MM.1S (cell line): ENCODE measurements around the gene HUWE1.

ENCODE experiments used
- DNase-seq: peaks from one replicate; pipeline ENCODE4 v3.0.0-alpha.2; 2015
- H2AFZ ChIP-seq: fragments of 300-600 bp; sonication (generic); 2 replicates; pipeline ENCODE4 v1.6.0; 2016; ENCODE audit warnings: antibody characterized with exemption, low read length
- H3F3A ChIP-seq: fragments of 300-600 bp; sonication (generic); 2 replicates; pipeline ENCODE4 v1.6.1; 2016; ENCODE audit warnings: mild to moderate bottlenecking, antibody characterized with exemption, low read length, moderate library complexity, mixed read lengths; ENCODE audit not compliant: insufficient read depth
- H3K27ac ChIP-seq: fragments of 300-600 bp; sonication (generic); 2 replicates; pipeline ENCODE4 v1.5.1; 2016; ENCODE audit warnings: mild to moderate bottlenecking, low read length
- H3K27me3 ChIP-seq: fragments of 300-600 bp; sonication (generic); replicated peaks from 2 replicates; pipeline ENCODE4 v1.6.0; 2016; ENCODE audit warnings: low read length; ENCODE audit not compliant: insufficient read depth
- H3K36me3 ChIP-seq: fragments of 300-600 bp; sonication (generic); replicated peaks from 2 replicates; pipeline ENCODE4 v1.6.1; 2016; ENCODE audit warnings: mild to moderate bottlenecking, low read length, mixed read lengths; ENCODE audit not compliant: insufficient read depth
- H3K4me1 ChIP-seq: fragments of 300-600 bp; sonication (generic); 2 replicates; pipeline ENCODE4 v1.6.1; 2016; ENCODE audit warnings: low read length, mixed read lengths
- H3K4me2 ChIP-seq: fragments of 300-600 bp; sonication (generic); 2 replicates; pipeline ENCODE4 v1.6.0; 2016; ENCODE audit warnings: low read depth, low read length
- H3K4me3 ChIP-seq: fragments of 300-600 bp; sonication (generic); 2 replicates; pipeline ENCODE4 v1.5.1; 2016; ENCODE audit warnings: low read length, mixed read lengths
- H3K79me2 ChIP-seq: fragments of 300-600 bp; sonication (generic); 2 replicates; pipeline ENCODE4 v1.6.1; 2016; ENCODE audit warnings: mixed run types, low read length, mixed read lengths
- H3K9ac ChIP-seq: fragments of 300-600 bp; sonication (generic); 2 replicates; pipeline ENCODE4 v1.6.1; 2016; ENCODE audit warnings: low read length, mixed read lengths
- H3K9me2 ChIP-seq: fragments of 300-600 bp; sonication (generic); replicated peaks from 2 replicates; pipeline ENCODE4 v1.6.1; 2016; ENCODE audit warnings: mild to moderate bottlenecking, low read length, mixed read lengths; ENCODE audit not compliant: insufficient read depth
- H3K9me3 ChIP-seq: fragments of 300-600 bp; sonication (generic); replicated peaks from 2 replicates; pipeline ENCODE4 v1.6.1; 2016; ENCODE audit warnings: mild to moderate bottlenecking, low read length, mixed read lengths; ENCODE audit not compliant: insufficient read depth
- H4K20me1 ChIP-seq: fragments of 300-600 bp; sonication (generic); 2 replicates; pipeline ENCODE4 v1.6.1; 2016; ENCODE audit warnings: mild to moderate bottlenecking, low read length, moderate library complexity, mixed read lengths; ENCODE audit not compliant: insufficient read depth
- EZH2 ChIP-seq: fragments of 300-600 bp; sonication (generic); optimal IDR thresholded peaks from 2 replicates; pipeline ENCODE3; 2017; ENCODE audit warnings: low read depth, mild to moderate bottlenecking, antibody characterized with exemption, low read length, mixed read lengths
- EZH2phosphoT487 ChIP-seq: fragments of 300-600 bp; sonication (generic); IDR thresholded peaks from 2 replicates; pipeline ENCODE4 v1.6.1; 2018; ENCODE audit warnings: antibody characterized with exemption, low read length
- TF ChIP-seq, protein P1 (sequence below): fragments of 300-600 bp; sonication (generic); IDR thresholded peaks from 2 replicates; pipeline ENCODE4 v1.5.1; 2016; ENCODE audit warnings: antibody characterized with exemption, low read length, mixed read lengths

HUWE1 gene

DNA sequence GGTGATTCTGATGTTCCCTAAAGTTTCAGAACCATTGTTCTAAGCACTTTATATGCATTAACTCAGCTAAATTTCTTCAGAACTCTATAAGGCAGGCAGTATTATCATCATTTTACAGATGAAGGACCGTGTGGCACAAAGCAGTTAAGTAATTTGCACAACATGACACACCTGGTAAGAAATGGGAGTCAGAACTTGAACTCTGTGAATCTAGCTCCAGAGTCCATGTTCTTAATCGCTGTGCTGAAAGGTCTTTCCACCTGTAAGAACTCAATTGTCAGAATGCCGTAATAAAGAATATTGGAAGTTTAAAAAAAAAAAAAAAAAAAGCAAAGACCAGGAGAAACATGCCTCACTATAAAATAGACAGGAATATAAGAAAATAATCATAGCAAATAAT lies 9.2 kb downstream of the HUWE1 start:
- no peak overlapping the region for H3K27ac ChIP-seq
- H3K36me3 ChIP-seq: no peaks in the 10 kb centered on the region; the same call in 1 of the 2 replicates
- 0 out of 2 replicates have a peak, but pooled peaks cover 3% of the 10 kb centered on the region for H4K20me1 ChIP-seq
- no peak overlapping the region for H2AFZ ChIP-seq
- no peaks in the 10 kb centered on the region for H3K9me2 ChIP-seq
- peaks cover 93% of the 10 kb centered on the region for H3K79me2 ChIP-seq
- no peak for TF ChIP-seq EZH2
- TF ChIP-seq, protein P1, sequence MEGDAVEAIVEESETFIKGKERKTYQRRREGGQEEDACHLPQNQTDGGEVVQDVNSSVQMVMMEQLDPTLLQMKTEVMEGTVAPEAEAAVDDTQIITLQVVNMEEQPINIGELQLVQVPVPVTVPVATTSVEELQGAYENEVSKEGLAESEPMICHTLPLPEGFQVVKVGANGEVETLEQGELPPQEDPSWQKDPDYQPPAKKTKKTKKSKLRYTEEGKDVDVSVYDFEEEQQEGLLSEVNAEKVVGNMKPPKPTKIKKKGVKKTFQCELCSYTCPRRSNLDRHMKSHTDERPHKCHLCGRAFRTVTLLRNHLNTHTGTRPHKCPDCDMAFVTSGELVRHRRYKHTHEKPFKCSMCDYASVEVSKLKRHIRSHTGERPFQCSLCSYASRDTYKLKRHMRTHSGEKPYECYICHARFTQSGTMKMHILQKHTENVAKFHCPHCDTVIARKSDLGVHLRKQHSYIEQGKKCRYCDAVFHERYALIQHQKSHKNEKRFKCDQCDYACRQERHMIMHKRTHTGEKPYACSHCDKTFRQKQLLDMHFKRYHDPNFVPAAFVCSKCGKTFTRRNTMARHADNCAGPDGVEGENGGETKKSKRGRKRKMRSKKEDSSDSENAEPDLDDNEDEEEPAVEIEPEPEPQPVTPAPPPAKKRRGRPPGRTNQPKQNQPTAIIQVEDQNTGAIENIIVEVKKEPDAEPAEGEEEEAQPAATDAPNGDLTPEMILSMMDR: no peak
- TF ChIP-seq EZH2phosphoT487: no peak
- no peaks in the 10 kb centered on the region for H3F3A ChIP-seq
- H3K4me1 ChIP-seq: peaks cover 6% of the 10 kb centered on the region; the same call in 1 of the 2 replicates
- H3K9me3 ChIP-seq: no peaks in the 10 kb centered on the region
- H3K4me3 ChIP-seq: no peak overlapping the region
- H3K4me2 ChIP-seq: no peak overlapping the region
- H3K27me3 ChIP-seq: no peaks in the 10 kb centered on the region
- no peak for DNase-seq
- no peak overlapping the region for H3K9ac ChIP-seq

DNA sequence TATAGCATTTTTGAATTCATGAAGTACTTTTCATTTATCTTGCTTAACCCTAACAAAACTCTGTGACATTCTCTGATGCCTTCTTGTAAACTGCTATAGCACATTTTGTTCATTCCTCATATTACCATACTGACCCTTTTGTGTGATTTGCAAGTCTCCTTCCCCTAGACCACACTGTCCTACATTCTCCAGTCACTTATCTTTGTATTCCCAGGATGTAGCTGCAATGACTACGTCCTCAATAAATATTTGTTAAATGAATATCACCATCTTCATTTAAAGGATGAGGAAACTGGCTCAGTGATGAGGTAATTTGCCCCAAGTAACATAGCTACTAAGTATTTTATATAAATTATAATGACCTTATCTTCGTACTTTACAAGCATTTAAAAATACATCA lies 11.9 kb downstream of the HUWE1 start:
- no peak for DNase-seq
- no peaks in the 10 kb centered on the region for H3K27me3 ChIP-seq
- no peaks in the 10 kb centered on the region for H3K9me3 ChIP-seq
- no peak overlapping the region for H3K4me2 ChIP-seq
- H2AFZ ChIP-seq: no peak overlapping the region
- no peaks in the 10 kb centered on the region for H4K20me1 ChIP-seq
- no peak overlapping the region for H3K27ac ChIP-seq
- no peaks in the 10 kb centered on the region for H3K9me2 ChIP-seq
- H3K79me2 ChIP-seq: peaks cover 84% of the 10 kb centered on the region
- no peak overlapping the region for H3K9ac ChIP-seq
- no peak for TF ChIP-seq EZH2phosphoT487
- no peak for TF ChIP-seq EZH2
- TF ChIP-seq, protein P1: no peak
- no peaks in the 10 kb centered on the region for H3K36me3 ChIP-seq
- 0 out of 2 replicates have a peak, but pooled peaks cover 2% of the 10 kb centered on the region for H3K4me1 ChIP-seq
- no peaks in the 10 kb centered on the region for H3F3A ChIP-seq
- no peak overlapping the region for H3K4me3 ChIP-seq

DNA sequence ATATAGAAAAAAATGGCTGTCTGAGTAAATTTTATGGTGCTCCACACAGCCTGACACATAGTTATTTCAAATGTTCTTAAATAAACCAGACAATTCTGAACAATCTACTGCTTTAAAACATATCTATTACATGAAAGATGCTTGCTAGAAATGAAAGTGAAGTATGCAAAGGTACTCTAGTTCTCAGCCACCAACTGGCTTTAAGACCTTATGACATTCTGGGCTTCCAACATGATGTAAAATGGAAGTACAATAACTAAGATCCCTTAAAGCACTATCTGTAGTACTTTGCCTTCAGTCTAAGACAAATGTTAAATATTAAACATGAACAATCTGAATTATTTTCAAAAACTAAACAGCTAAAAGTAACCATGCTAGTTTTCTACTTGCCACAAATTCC lies 17.3 kb downstream of the HUWE1 start:
- Histone ChIP-seq H3F3A (no peaks in the 10 kb centered on the region), H3K27me3 (no peaks in the 10 kb centered on the region), H3K9me2 (no peaks in the 10 kb centered on the region), H3K9me3 (no peaks in the 10 kb centered on the region), H3K4me3 (no peak overlapping the region), H4K20me1 (0 out of 2 replicates have a peak, but pooled peaks cover 2% of the 10 kb centered on the region), H3K79me2 (peaks cover 86% of the 10 kb centered on the region), H3K4me1 (no peaks in the 10 kb centered on the region), H3K27ac (no peak overlapping the region), H3K9ac (no peak overlapping the region), H3K36me3 (no peaks in the 10 kb centered on the region), H3K4me2 (no peak overlapping the region), H2AFZ (no peak overlapping the region)
- TF ChIP-seq EZH2phosphoT487 (no peak), EZH2 (no peak)
- TF ChIP-seq, protein P1: no peak
- no peak for DNase-seq
